ENCODE data around the gene SEMA4F. TPM values are rescaled to one million over a fixed set of nuclear protein-coding genes. Genes with fewer than 3 reads are reported as not detected.

SEMA4F gene
- total RNA-seq, 1 experiment from 2014 or later: 6.6 TPM

DNA sequence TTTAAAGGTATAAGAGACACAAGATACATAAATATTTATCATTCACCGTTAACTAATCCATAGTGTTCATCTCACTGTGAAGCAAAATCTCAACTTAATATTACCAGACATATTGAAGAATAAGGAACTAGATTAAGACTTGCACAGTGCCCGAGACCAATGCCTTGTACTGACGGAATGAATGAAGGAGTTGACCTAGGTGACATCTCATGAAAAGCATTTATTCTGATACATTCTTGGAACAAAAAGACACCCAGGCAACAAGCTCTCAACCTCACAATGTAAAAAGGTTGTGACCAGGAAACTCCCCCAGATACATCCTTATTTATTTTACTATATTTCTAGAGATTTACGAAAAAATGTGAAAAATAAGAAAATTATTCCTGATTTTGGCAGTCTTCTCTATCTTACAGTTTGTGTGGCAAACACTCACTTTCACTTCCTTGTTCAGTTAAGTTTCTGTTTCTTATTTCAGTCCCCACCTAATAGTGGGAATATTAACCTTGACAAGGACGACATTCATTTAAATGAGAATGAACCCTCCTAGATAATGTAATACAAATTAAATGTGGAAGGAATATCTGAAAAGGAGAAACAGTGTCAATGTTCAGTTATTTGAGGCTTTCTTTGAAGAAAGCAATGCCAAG, 34.3 kb upstream of the SEMA4F start:
- Histone ChIP-seq H4K20me1 (ENCODE audit: control insufficient read depth, insufficient read depth, insufficient read length) (no peaks in the 10 kb centered on the region), H3K4me2 (ENCODE audit: insufficient read depth, insufficient read length, low read length) (no peak overlapping the region), H2AFZ (ENCODE audit: low read length) (no peak overlapping the region), H3K18ac (ENCODE audit: insufficient read length, low read depth, low read length) (no peak overlapping the region), H2AK5ac (ENCODE audit: insufficient read length, low read length) (no peak overlapping the region), H3K23me2 (ENCODE audit: insufficient read length, low read depth, low read length, poor library complexity, severe bottlenecking) (no peaks in the 10 kb centered on the region), H2BK12ac (ENCODE audit: insufficient read length, low read depth, low read length) (no peak overlapping the region), H3K27me3 (ENCODE audit: insufficient read depth, low read length) (no peaks in the 10 kb centered on the region), H3K23ac (ENCODE audit: insufficient read length, low read depth, low read length) (no peak overlapping the region), H3K56ac (ENCODE audit: insufficient read length, low read depth, low read length) (no peak overlapping the region), H4K8ac (replicated peaks; ENCODE audit: insufficient read length, low read depth, low read length) (no peak overlapping the region), H3T11ph (ENCODE audit: low read length) (no peak overlapping the region), H2BK20ac (ENCODE audit: low read depth, low read length, poor library complexity, severe bottlenecking) (no peak overlapping the region), H2BK15ac (ENCODE audit: low read depth, low read length) (no peak overlapping the region), H3K9me3 (ENCODE audit: control insufficient read depth, low read depth, low read length) (no peaks in the 10 kb centered on the region), H3K27ac (ENCODE audit: insufficient read length, low read depth, low read length) (no peak overlapping the region), H2BK5ac (ENCODE audit: insufficient read length, low read length) (no peak overlapping the region), H3K79me2 (ENCODE audit: insufficient read depth, low read length) (no peaks in the 10 kb centered on the region), H2BK120ac (ENCODE audit: low read depth, low read length, poor library complexity, severe bottlenecking) (no peak overlapping the region), H4K91ac (ENCODE audit: insufficient read length, low read depth, low read length) (no peak overlapping the region), H3K79me1 (ENCODE audit: insufficient read depth, low read depth, low read length, poor library complexity, severe bottlenecking) (no peaks in the 10 kb centered on the region), H3K4ac (ENCODE audit: low read depth, low read length) (no peak overlapping the region), H3K4me1 (ENCODE audit: insufficient read depth, low read length) (no peaks in the 10 kb centered on the region), H3K14ac (ENCODE audit: insufficient read depth, low read length) (no peak overlapping the region), H4K5ac (ENCODE audit: insufficient read length, low read depth, low read length) (no peak overlapping the region), H3K9ac (ENCODE audit: extremely low read depth, insufficient read length, low read length) (no peak overlapping the region)
- TF ChIP-seq, protein P1, sequence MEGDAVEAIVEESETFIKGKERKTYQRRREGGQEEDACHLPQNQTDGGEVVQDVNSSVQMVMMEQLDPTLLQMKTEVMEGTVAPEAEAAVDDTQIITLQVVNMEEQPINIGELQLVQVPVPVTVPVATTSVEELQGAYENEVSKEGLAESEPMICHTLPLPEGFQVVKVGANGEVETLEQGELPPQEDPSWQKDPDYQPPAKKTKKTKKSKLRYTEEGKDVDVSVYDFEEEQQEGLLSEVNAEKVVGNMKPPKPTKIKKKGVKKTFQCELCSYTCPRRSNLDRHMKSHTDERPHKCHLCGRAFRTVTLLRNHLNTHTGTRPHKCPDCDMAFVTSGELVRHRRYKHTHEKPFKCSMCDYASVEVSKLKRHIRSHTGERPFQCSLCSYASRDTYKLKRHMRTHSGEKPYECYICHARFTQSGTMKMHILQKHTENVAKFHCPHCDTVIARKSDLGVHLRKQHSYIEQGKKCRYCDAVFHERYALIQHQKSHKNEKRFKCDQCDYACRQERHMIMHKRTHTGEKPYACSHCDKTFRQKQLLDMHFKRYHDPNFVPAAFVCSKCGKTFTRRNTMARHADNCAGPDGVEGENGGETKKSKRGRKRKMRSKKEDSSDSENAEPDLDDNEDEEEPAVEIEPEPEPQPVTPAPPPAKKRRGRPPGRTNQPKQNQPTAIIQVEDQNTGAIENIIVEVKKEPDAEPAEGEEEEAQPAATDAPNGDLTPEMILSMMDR (conservative IDR thresholded peaks at IDR 0.05): no peak
- Mint-ChIP-seq H3K36me3 (ENCODE audit: insufficient read depth in 1 of 3, low read depth in 3 of 3) (no peaks in the 10 kb centered on the region), H3K27ac (no peak overlapping the region), H3K27me3 (ENCODE audit: low read depth) (peaks cover 5% of the 10 kb centered on the region; the same call in 1 of the 2 replicates), H3K9me3 (no peaks in the 10 kb centered on the region), H3K4me3 (no peak overlapping the region), H3K4me1 (peaks cover 6% of the 10 kb centered on the region in 2 experiments)
- no CpG with 5 or more reads among the region's 5 CpGs for WGBS (ENCODE audit: extremely low coverage, insufficient read length, low lambda C conversion rate)
- DNase-seq: no peak

Data from H9 (cell line).